Caco-2 (cell line): ENCODE data around the gene CAPN3. TPM values are rescaled to one million over a fixed set of nuclear protein-coding genes. Genes with fewer than 3 reads are reported as not detected.

ENCODE experiments used
- BruUV-seq: library from RNA; stranded (reverse); fragments of 400-500 nt; replicated peaks from 2 replicates; lab custom pipeline; 2021; lab: Mats Ljungman, UMichigan
- CTCF ChIA-PET: fragments of 300-600 bp; sonication (Branson Sonifier 250); formaldehyde crosslinking; loops from one replicate; lab custom pipeline; 2022; ENCODE audit warnings: antibody characterized with exemption; lab: Charles Lee
- POLR2A ChIA-PET: fragments of 300-600 bp; sonication (Branson Sonifier 250); formaldehyde crosslinking; loops from one replicate; lab custom pipeline; 2022; ENCODE audit warnings: antibody characterized with exemption; lab: Charles Lee
- DNase-seq, 2 experiments: peaks; one replicate each; pipeline versions ENCODE4 v3.0.0 to v3.0.0-alpha.2; 2020 to 2022
- H3K27me3 ChIP-seq: replicated peaks from 2 replicates; pipeline ENCODE4 v1.6.0; 2011; ENCODE audit warnings: low read length; ENCODE audit not compliant: control insufficient read depth, insufficient read depth
- H3K36me3 ChIP-seq: 2 replicates; pipeline ENCODE4 v1.5.1; 2011; ENCODE audit warnings: low read length; ENCODE audit not compliant: control insufficient read depth, insufficient read depth
- H3K4me1 ChIP-seq: fragments of 250-450 bp; sonication (Bioruptor Pico); 2 replicates; pipeline ENCODE4 v1.5.1; 2020; ENCODE audit warnings: mild to moderate bottlenecking
- H3K4me3 ChIP-seq: 2 replicates; pipeline ENCODE4 v1.5.1; 2011; ENCODE audit warnings: low read depth, mild to moderate bottlenecking, control low read depth, low read length
- H3K9me3 ChIP-seq: fragments of 250-450 bp; sonication (Bioruptor Pico); 2 replicates; pipeline ENCODE4 v1.5.1; 2020; ENCODE audit warnings: mild to moderate bottlenecking, moderate library complexity
- H3K27ac Mint-ChIP-seq: one replicate; pipeline ENCODE4 v1.8.0; 2022; ENCODE audit warnings: mixed read lengths; ENCODE audit not compliant: unreplicated experiment
- H3K27me3 Mint-ChIP-seq: one replicate; pipeline ENCODE4 v1.8.0; 2022; ENCODE audit warnings: mixed read lengths; ENCODE audit not compliant: insufficient read depth, unreplicated experiment
- H3K36me3 Mint-ChIP-seq: one replicate; pipeline ENCODE4 v1.8.0; 2022; ENCODE audit warnings: mild to moderate bottlenecking, mixed read lengths; ENCODE audit not compliant: insufficient read depth, unreplicated experiment
- H3K4me1 Mint-ChIP-seq: one replicate; pipeline ENCODE4 v1.8.0; 2022; ENCODE audit warnings: low read depth, mixed read lengths; ENCODE audit not compliant: unreplicated experiment
- H3K4me3 Mint-ChIP-seq: one replicate; pipeline ENCODE4 v1.8.0; 2022; ENCODE audit warnings: mild to moderate bottlenecking, moderate library complexity, mixed read lengths; ENCODE audit not compliant: unreplicated experiment
- H3K9me3 Mint-ChIP-seq: one replicate; pipeline ENCODE4 v1.8.0; 2022; ENCODE audit warnings: mixed read lengths; ENCODE audit not compliant: unreplicated experiment
- CTCF ChIP-seq, 2 experiments: fragments of 200-600 bp in 1 of 2; IDR thresholded peaks; 1 replicate in 1 of 2; 2 replicates in 1 of 2; pipeline versions ENCODE4 v1.5.1 to v1.8.0; 2011 to 2022; ENCODE audit warnings: antibody characterized with exemption in 1 of 2, control low read depth in 1 of 2, inconsistent platforms in 1 of 2, low read depth in 1 of 2, low read length in 1 of 2, mild to moderate bottlenecking in 1 of 2, moderate library complexity in 1 of 2; ENCODE audit not compliant: insufficient read depth in 1 of 2, severe bottlenecking in 1 of 2, unreplicated experiment in 1 of 2
- intact Hi-C: fragments of 100-400 bp; cut with micrococcal nuclease; formaldehyde crosslinking; loops from one replicate; pipeline ENCODE4 v1.10.0; 2022; ENCODE audit not compliant: unreplicated experiment
- total RNA-seq: library from RNA; stranded (reverse); gene quantifications from 2 replicates; pipeline ENCODE4 v1.2.3, GENCODE V29; 2022

CAPN3 gene
- total RNA-seq, 1 experiment from 2014 or later = 0.66 TPM

- Mint-ChIP-seq H3K27me3 (no peaks in the 10 kb centered on the region), H3K4me1 (no peaks in the 10 kb centered on the region), H3K9me3 (no peaks in the 10 kb centered on the region), H3K27ac (no peak overlapping the region), H3K36me3 (no peaks in the 10 kb centered on the region), H3K4me3 (no peak overlapping the region)
- TF ChIP-seq CTCF (IDR thresholded peaks at IDR 0.05; ENCODE audit: insufficient read depth in 1 of 2, low read depth in 1 of 2, low read length in 1 of 2, severe bottlenecking in 1 of 2, unreplicated experiment in 1 of 2) = no peak
- Histone ChIP-seq H3K27me3 (no peaks in the 10 kb centered on the region), H3K9me3 (no peaks in the 10 kb centered on the region), H3K36me3 (no peaks in the 10 kb centered on the region), H3K4me3 (no peak overlapping the region), H3K4me1 (no peaks in the 10 kb centered on the region)
- intact Hi-C loops = no loop called here
- no TSS peak for BruUV-seq
- ChIA-PET CTCF (interaction anchor here (0.7 kb wide), 1 partner anchor 795 kb away, joined by 3 read pairs; no protein-coding TSS in a partner anchor), POLR2A (no interaction called here)
- DNase-seq = no peak
Measured at GRCh38 chr15:42456971-42457370, 97.7 kb downstream of the CAPN3 start.

- H3K4me3 ChIP-seq = no peak overlapping the region
- H3K27ac Mint-ChIP-seq = no peak overlapping the region
- DNase-seq = no peak
- peaks cover 2% of the 10 kb centered on the region for H3K36me3 Mint-ChIP-seq
- no peaks in the 10 kb centered on the region for H3K36me3 ChIP-seq
- H3K9me3 Mint-ChIP-seq = no peaks in the 10 kb centered on the region
- TF ChIP-seq CTCF (IDR thresholded peaks at IDR 0.05; ENCODE audit: insufficient read depth in 1 of 2, low read depth in 1 of 2, low read length in 1 of 2, severe bottlenecking in 1 of 2, unreplicated experiment in 1 of 2) = no peak
- no TSS peak for BruUV-seq
- CTCF ChIA-PET = no interaction called here
- no peaks in the 10 kb centered on the region for H3K4me1 Mint-ChIP-seq
- intact Hi-C loops = no loop called here
- H3K4me3 Mint-ChIP-seq = no peak overlapping the region
- H3K4me1 ChIP-seq = no peaks in the 10 kb centered on the region
- H3K27me3 ChIP-seq = no peaks in the 10 kb centered on the region
- H3K9me3 ChIP-seq = no peaks in the 10 kb centered on the region
- no peaks in the 10 kb centered on the region for H3K27me3 Mint-ChIP-seq
- POLR2A ChIA-PET = no interaction called here
Measured at GRCh38 chr15:42457445-42458442, 98.4 kb downstream of the CAPN3 start.

- POLR2A ChIA-PET = no interaction called here
- Mint-ChIP-seq H3K27ac (no peak overlapping the region), H3K27me3 (no peaks in the 10 kb centered on the region), H3K4me1 (no peaks in the 10 kb centered on the region), H3K4me3 (no peak overlapping the region), H3K36me3 (peaks cover 14% of the 10 kb centered on the region), H3K9me3 (no peaks in the 10 kb centered on the region)
- no peak for DNase-seq
- H3K4me1 ChIP-seq = no peaks in the 10 kb centered on the region
- no peaks in the 10 kb centered on the region for H3K27me3 ChIP-seq
- TF ChIP-seq CTCF (IDR thresholded peaks at IDR 0.05; ENCODE audit: insufficient read depth in 1 of 2, low read depth in 1 of 2, low read length in 1 of 2, severe bottlenecking in 1 of 2, unreplicated experiment in 1 of 2) = no peak
- H3K36me3 ChIP-seq = no peaks in the 10 kb centered on the region
- no peak overlapping the region for H3K4me3 ChIP-seq
- H3K9me3 ChIP-seq = no peaks in the 10 kb centered on the region
- CTCF ChIA-PET = no interaction called here
- intact Hi-C loops = no loop called here
- no TSS peak for BruUV-seq
Measured at GRCh38 chr15:42461261-42461660, 102.0 kb downstream of the CAPN3 start.

Other genes with a start within 250 kb of the CAPN3 start
- gene PLA2G4F, start 202.9 kb upstream of the CAPN3 start, total RNA-seq = 2.5 and 2.9 TPM in 2 replicates
- gene VPS39, start 151.2 kb upstream of the CAPN3 start, total RNA-seq = 42.7 and 48.4 TPM in 2 replicates
- gene GANC, start 86.3 kb upstream of the CAPN3 start, total RNA-seq = 11.8 and 12.6 TPM in 2 replicates
- gene TMEM87A, start 86.1 kb upstream of the CAPN3 start, total RNA-seq = 33.6 and 38.4 TPM in 2 replicates
- 47.8 and 51.4 TPM in 2 replicates for gene ZNF106, start 131.6 kb downstream of the CAPN3 start, total RNA-seq
- 92.2 and 97.5 TPM in 2 replicates for gene SNAP23, start 136.1 kb downstream of the CAPN3 start, total RNA-seq
- gene LRRC57, start 189.3 kb downstream of the CAPN3 start, total RNA-seq = 19.3 and 28.8 TPM in 2 replicates
- 35.7 and 36.9 TPM in 2 replicates for gene HAUS2, start 189.3 kb downstream of the CAPN3 start, total RNA-seq
- 0.56 and 0.86 TPM in 2 replicates for gene STARD9, start 216.1 kb downstream of the CAPN3 start, total RNA-seq